HUDEP-2 (cell line): ENCODE data around the gene BLACAT1.
"Not testable (repeated sequence)": the region's sequence is repeated elsewhere in the genome, so short reads cannot be mapped to it uniquely, and the experiment has no call there.

Experiments used
- DNase-seq, 76 experiments: peaks; one replicate each; lab custom pipeline; 2025; ENCODE audit not compliant: unreplicated experiment in 76 of 76; lab: John Stamatoyannopoulos, UW

BLACAT1 gene

DNA sequence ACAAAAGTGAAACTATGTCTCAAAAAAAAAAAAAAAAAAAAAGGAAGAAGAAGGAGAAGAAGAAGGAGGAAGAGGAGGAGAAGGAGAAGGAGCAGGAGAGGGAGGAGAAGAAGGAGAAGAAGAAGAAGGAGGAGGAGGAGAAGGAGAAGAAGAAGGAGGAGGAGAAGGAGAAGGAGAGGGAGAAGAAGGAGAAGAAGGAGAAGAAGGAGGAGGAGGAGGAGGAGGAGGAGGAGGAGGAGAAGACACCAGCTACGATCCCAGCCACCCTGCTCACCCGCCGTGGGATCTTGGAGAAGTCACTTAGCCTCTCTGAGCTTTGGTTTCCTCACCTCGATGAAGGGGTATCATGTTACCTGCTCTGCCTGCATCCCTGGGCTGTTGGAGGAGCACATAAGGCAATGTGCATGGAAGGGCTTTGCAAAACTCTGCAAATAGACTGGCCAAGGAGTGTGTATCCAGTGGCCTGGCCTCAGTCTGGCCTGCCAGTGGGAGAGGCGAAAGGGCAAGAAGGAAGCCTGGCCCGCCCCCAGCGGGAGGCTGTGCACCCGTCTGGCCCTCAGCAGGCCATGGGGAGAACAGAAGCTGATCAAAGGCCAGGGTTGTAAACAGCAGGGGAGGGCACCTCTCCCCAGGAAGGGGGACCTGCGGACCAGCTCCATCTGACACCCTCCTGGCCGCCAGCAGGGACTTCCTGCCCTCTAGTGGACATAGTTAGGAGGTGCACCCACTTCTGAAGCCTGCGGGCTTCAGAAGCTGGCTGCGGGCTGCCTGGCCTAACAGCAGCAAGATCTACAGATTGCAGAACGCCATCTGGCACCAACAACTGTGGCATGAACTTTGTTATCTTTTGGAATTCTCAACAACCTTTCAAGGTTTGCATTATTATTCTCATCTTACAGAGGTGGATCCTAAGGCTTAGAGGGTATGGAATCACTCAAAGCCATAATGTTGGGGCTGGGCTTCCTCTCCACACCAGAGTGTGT, 29.4 kb upstream of the BLACAT1 start:
- peak in 50 of 76 experiments; percentile 3 to 69 (median 30) for DNase-seq

- no peak for DNase-seq
Measured at GRCh38 chr1:205483372-205483771, 27.5 kb upstream of the BLACAT1 start.

DNA sequence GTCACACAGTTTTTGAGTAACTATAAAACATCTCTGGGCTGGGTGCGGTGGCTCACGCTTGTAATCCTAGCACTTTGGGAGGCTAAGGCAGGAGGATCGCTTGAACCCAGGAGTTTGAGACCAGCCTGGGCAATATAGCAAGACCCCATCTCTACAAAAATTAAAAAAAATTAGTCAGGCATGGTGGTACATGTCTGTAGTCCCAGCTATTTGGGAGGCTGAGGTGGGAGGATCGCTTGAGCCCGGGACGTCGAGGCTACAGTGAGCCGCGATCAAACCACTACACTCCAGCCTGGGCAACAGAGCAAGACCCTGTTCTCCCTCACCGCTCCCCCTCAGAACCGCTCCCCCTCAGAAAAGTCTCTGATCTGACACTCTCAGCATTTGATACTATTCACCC, 26.7 kb upstream of the BLACAT1 start:
- not testable (repeated sequence) for DNase-seq

DNA sequence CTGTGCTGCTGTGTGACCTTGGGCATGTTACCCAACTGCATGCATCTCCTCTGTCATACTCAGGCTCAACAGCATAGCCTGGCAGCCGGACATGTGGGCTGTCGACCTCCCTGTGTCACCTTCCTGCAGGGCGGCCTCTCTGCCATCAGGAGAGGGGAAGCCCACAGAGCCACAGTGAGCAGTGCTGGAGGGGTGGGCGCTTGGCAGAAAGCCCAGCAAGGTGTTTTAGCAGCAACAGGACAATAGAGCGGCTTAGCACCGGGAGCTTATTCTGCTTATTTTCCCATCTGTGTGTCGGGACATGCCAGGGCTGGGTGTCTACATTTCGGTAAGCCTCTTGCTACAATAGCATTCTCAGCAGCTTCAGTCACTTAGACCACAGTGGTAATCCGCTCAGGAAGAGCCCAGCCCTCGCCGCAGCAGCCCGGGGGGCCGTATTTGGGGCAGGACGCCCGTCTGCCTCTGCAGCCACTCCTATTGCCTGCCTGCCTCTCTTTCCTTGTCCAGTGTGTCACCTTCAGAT, 25.8 kb upstream of the BLACAT1 start:
- no peak for DNase-seq

- DNase-seq, result no peak
Measured at GRCh38 chr1:205481218-205481617, 25.4 kb upstream of the BLACAT1 start.

DNA sequence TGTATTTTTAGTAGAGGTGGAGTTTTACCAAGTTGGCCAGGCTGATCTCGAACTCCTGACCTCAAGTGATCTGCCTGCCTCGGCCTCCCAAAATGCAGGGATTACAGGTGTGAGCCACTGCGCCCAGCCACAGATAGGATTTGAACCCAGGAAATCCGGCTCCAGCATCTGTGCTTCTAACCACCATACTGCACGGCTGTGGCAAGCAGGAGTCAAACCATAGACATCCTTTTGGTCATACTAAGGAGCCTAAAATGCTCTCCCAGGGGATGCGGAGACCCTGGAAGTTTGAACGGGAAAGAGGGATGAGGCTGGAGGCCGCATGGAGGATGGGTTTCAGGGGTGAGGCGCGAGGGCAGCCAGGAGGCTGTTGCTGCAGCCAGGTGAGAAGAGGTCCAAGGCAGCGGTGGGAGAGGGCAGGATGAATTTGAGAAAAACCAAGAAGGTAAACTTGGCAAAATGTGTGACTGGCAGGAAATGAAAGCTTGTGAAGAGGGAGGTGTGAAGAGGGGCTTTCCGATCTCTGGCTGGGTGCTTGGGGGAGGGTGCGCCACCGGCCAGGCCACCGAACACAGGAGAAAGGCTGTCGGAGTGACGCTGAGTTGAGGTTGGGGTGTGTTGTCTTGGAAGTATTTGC, 24.6 kb upstream of the BLACAT1 start:
- DNase-seq, result no peak

GRCh38 chr1:205478985-205479384, 23.1 kb upstream of the BLACAT1 start:
- not testable (repeated sequence) for DNase-seq

- DNase-seq, result peak in 2 of 76 experiments; percentile 2 to 15
Measured at GRCh38 chr1:205477759-205478247, 22.0 kb upstream of the BLACAT1 start.

GRCh38 chr1:205477121-205477758, 21.4 kb upstream of the BLACAT1 start:
- no peak for DNase-seq

GRCh38 chr1:205476648-205477047, 20.8 kb upstream of the BLACAT1 start:
- no peak for DNase-seq

DNA sequence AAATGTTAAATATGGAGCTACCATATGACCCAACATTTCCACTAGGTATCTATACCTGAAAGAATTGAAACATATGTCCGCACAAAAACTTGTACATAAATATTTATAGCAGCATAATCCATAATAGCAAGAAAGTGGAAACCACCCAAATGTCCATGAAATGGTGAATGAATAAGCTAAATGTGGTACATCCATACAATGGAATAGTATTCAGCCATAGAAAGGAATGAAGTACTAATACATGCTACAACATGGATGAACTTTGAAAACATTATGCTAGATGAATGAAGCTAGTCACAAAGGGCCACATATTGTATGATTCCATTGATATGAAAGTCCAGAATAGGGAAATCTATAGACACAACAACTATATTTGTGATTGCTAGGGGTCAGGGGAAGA, 20.0 kb upstream of the BLACAT1 start:
- DNase-seq, result no peak

- no peak for DNase-seq
Measured at GRCh38 chr1:205474571-205474970, 18.7 kb upstream of the BLACAT1 start.

- no peak for DNase-seq
Measured at GRCh38 chr1:205473966-205474365, 18.1 kb upstream of the BLACAT1 start.

DNA sequence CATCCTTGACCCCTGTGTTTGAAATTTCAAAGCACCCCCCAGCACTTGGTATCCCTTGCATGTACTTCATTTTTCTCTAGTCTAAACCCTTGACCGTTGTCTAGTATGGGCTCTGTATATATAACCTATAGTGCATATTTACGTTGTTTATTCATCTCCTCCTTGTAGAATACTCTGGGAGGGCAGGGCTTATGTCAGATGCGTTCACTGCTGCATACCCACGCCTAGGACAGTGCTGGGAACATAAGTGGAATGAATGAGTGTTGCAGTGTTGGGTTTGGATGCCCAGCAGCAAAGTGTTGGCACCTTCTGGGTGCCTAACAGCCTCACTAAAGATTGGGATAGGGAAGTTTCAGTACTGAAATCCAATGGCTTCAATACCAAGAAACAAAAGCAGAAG, 17.6 kb upstream of the BLACAT1 start:
- DNase-seq, result no peak

DNA sequence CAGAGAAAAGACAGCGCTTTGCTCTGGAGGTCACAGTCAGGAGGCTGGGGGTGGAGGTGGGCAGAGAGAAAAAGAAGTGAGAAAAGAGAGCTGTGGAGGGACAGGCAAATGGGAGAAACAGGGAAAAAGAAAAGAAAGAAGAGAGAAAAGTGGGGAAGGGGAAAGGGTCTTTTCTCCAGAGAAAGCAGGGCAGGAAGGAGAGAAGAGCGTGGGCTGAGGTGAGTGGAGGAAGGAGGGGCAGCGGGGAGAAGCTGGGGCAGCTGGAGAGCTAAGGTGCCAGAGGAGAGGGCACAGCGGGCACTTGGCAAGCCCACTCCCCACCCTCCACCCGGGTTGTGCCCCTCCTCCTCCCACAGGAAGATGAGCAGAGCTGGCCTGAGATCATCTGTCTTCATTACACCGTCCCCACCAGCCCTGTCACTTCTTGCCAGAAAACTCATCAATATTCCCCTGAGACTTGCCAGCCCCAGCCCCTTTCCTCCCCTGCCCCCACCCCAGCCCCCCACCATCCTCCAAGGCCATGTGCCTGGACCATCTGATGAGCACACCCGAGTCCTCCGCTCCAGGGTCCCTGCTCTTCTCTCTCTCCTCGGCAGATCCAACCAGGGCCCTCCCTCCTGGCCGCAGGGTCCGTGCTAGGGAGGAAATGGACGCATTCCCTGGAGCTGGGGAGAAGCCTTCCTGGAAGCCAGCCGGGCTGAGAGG, 17.0 kb upstream of the BLACAT1 start:
- no peak for DNase-seq

GRCh38 chr1:205470131-205470530, 14.3 kb upstream of the BLACAT1 start:
- no peak for DNase-seq

DNA sequence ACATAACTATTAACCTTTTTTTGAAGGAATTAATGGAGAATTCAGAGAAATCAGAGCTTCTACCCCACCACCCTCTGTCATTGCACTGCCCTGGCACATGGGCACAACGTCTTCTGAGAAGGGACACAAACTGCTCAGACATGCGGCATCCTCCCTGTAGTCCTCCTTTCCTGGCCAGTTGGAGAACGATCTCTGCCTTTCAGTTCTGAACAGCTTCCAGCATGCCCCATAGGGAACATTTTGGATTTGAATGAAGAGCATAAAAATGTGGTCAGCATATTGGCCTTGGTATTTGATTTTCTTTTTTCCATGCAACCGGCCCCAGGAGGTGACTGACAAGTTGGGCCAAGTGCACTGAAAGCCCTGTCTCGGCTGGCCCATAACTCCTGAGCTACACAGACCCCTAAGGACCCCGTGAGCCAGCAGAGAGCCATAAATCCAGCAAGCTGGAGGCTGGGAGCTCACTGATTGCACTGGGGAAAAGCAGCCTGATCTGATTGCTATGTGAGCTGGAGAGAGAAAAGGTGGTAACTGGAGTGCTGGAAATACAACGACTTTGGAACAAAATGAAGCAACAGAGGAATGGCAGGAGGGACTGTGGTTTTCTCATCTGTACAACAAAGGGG, 10.9 kb upstream of the BLACAT1 start:
- no peak for DNase-seq

DNA sequence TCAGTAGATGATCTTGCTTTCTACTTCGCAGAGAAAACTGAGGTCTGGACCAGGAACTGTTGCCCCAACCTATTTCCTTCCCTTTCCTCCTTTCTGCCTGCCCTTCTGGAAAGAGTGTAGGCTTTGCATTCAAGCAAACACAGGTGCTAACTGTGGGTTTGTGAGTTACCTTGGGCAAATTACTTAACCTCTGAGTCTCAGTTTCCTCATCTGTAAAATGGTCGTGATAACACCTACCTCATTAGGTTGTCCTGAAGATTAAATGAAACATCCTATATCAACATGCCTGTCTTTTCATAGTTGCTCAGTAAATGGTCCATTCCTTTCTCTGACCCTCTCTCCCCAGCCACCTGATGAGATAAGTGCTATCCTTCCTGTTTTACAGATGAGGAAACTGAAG, 9.5 kb upstream of the BLACAT1 start:
- no peak for DNase-seq

DNA sequence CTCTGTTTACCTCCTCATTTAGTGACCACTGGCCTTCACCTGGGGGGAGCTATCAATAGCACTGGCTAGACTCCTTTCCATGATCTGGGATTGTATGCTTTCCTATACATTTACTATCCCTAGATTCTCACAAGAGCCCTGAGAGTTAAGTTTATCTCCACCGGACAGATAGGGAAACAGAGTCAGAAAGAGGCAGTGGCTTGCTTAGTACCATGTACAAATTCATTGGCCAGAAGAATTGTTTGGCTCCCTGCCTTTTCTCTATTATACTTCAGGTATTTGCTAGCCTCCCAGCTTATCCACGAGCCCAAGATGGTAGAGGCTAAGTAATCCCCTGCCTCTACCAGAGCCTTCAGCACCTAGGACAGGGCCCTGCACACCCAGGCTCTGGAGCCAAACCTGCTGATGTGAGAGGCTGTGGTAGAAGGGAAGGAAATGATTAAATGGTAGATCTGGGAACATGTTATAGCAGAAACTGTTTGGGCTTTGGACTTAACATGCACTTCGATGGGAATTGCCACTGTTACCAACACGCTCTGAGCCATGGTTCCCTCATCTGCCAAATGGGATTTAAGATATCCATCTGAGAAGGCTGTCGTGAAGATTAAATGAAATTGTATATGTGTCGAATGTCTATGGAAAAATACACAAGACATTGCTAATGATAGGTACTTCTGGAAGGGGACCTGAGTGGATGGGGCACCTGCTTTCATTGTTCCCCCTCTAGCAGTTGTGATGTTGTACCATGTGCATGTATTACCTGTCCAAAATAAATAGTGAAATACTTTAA, 3.1 kb upstream of the BLACAT1 start:
- peak in 15 of 76 experiments; percentile 3 to 29 (median 10) for DNase-seq
